HG02885 (cell line): ENCODE measurements around the gene GASK1A.
A peak's percentile ranks its signal among the peaks of the same experiment; 100 is the strongest.
"Not testable (repeated sequence)": the region's sequence is repeated elsewhere in the genome, so short reads cannot be mapped to it uniquely, and the experiment has no call there.

ENCODE experiments used
- ATAC-seq: cut with Tn5 transposase; IDR thresholded peaks from one replicate; pipeline ENCODE4 v1.9.1; 2021; ENCODE audit warnings: mild to moderate bottlenecking; ENCODE audit not compliant: unreplicated experiment, poor library complexity

Gene GASK1A

GRCh38 chr3:42979044-42979972 lies at the start of gene GASK1A:
TSS of gene GASK1A (plus strand) at chr3:42979311. CDS start at chr3:42979643, 332 bp downstream.
- no peak for ATAC-seq

DNA sequence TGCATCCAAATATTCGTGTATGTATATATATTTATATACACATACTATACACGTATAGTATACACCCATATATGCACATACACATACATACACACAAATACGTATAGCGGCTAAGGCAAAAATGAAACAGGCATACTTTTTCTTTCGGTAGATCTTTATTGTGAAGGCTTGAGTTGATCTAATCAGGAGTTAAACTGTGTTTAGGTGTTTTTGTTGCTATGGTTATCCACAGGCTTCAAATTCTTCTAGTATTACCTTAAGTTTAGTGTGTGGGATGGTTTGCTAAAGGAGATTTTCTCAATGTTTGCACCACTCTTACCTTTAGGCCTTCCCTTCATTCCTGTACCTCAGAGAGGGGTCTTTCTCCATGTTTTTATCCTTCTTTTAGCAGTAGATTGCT lies 45.0 kb upstream of the GASK1A start:
- ATAC-seq, result no peak

- no peak for ATAC-seq
Observed at GRCh38 chr3:42934910-42935309, 44.2 kb upstream of the GASK1A start.

- no peak for ATAC-seq
Observed at GRCh38 chr3:42935472-42935871, 43.6 kb upstream of the GASK1A start.

DNA sequence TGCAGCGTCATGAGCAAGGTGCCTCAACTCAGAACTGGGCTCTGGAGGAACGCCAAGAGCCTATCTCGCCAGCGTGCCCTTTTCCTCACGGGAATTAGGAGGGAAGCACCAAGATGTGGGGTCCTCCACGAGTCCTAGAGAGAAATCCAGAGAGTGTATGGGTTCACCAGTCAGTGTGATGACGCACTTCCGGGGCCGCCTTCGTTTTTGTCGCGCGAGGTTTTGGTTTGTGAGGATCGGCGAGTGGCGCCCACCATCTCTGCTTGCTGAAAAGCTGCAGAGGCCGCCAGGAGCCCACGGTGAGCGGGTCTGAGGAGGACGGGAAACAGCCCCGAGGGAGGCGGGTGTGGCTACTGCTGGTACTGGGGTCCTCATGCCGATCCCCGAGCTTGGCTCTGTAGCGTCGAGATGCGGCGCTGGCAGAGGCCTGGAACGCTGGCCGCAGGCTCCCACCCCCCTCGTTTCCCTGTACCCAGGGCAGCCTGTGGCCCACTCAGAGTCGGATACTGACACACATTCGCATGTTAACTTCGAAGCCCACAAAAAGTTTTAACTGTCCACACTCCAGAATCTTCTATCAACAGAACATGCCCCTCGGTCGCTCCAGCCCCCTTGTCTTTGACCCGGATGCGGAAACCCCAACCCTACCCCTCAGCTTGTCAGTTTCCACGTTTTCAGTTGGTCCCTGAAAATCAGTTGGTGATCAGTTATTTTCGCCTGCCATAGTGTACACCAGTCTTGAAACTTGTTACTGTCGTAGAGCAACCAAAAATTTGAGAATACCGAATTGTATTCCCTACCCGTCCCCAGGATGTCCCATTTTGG lies 42.7 kb upstream of the GASK1A start:
- ATAC-seq, result no peak

GRCh38 chr3:42937334-42937733 lies 41.8 kb upstream of the GASK1A start:
- ATAC-seq, result no peak

GRCh38 chr3:42942693-42943092 lies 36.4 kb upstream of the GASK1A start:
- no peak for ATAC-seq

DNA sequence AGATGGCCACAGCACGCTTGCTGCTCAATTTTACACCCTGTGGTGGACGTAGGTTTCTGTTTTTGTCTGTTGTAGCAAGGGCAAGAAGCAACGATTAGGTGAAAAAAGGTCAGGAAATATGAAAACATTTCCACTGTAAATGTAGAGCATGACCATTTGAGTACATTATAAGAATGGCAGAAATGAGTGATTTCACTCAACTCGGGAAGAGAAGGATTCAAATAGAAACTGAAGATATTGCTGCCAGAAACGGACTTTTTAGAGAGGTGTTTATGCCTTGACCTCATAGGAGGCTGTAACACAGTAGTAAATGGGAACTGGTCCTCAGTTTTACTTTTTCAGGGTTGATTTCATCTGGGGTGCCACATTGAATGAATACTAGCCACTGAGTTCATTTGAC lies 33.1 kb upstream of the GASK1A start:
- peak; percentile 48 for ATAC-seq

DNA sequence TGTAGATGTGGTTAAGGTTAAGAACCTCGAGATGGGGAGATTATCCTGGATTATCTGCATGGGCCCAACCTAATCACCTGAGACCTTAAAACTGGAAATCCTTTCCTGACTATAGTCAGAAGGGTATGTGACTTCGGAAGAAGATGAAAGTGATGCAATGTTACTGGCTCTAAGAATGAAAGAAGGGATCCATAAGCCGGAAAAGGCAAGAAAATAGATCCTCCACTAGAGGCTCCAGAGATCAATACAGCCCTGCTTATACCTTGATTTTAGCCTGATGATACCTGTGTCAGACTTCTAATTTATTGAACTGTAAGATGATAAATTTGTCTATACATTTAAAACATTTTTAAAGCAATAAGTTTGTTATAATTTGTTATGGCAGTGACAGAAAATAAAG lies 21.5 kb upstream of the GASK1A start:
- no peak for ATAC-seq

- no peak for ATAC-seq
Observed at GRCh38 chr3:42960282-42960681, 18.8 kb upstream of the GASK1A start.

DNA sequence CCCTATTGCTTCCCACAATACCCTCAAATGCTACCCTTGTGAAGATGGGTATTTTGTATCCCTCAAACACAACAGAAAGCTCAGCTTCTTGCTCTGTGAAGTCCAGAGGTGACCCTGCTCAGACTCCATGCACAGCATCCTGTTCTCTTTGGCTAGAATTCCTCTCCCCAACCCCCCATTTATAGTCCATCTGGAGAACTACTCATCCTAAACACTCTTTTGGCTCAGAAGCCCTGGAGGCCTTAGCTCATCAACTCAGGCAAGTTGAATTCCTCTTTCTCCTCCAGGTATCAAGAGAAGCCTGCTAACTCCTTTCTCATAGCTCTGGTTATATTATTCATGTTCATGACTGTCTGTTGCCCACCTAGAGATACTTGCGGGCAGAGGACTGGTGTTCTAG lies 18.3 kb upstream of the GASK1A start:
- ATAC-seq, result no peak

- no peak for ATAC-seq
Observed at GRCh38 chr3:42961633-42962032, 17.5 kb upstream of the GASK1A start.

DNA sequence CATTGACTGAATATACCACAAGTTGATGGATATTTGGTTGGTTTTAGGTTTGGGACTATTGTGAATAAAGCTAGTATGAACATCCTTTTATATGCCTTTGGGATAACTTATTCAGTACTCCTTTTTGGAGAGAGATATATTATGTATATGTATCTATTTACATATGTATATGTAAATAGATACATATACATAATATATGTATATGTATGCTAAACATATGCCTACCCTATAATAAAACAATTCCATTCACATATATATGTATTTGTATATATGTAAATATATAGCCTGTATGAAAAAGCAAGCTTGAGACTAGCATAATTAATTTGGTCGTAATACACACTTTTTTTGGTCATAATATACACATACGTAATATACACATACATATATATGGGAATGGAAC lies 15.8 kb upstream of the GASK1A start:
- no peak for ATAC-seq

DNA sequence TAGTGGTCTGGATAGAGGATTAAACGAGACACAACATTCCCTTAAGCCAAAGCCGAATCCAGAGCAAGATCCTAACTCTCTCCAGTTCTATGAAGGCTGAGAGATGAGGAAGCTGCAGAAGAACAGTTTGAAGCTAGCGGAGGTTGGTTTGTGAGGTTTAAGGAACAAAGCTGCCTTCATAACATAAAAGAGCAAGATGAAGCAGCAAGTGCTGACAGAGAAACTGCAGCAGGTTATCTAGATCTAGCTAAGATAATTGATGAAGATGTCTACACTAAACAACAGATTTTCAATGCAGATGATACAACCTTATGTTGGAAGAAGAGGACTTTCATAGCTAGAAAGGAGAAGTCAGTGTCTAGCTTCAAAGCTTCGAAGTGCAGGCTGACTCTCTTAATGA lies 14.8 kb upstream of the GASK1A start:
- no peak for ATAC-seq

DNA sequence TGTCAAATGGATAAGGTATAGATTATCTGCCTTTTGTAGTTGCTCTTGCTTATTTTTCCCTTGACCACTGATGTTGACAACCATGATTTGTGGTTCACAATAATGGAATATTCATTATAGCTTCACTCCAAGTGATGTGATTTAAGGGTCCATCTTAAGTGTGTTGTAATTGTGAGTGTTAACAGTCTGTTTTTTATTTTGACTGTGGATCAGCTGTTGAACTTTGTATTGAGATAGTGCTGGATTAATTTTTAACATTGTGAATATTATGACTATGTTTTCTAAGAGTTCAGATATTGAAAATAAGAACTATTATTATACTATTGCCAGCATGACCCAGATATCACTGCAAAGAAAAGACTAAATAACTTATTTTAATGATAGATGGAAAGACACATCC lies 8.6 kb upstream of the GASK1A start:
- ATAC-seq, result no peak

DNA sequence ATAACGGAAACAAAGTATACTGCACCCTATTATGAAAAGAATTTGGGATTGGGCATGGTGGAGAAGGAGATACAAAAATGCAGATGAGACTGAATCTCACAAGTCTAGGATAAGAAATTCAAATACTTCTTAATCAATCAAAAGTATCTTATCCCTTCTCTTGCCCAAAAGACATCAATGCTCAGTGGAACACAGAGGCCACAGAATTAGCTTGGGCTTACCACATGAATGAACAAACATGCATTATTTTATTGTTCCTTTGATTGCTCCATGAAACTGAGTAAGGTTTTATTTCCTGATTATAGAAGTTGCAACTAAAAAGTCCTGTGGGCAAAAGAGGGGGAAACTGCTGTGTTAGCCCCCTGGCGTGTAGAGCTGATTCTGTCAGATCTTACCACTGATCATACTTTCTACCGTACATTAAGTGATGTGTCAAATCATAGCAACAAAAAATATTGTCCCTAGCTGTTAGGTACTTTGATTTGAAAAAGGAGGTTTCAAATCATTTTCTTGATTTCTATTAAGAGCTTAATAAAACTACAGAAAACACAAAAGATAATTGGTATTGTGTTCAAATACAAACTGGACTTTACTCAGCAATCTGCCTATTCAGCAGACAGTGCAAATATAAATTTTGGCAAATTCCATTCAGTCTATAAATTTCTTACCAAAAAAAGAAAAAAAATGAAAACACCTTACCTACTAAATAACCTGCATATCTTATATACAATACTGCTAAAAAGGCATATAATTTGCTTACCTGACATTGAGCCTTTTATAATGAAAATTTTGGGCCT lies 7.9 kb upstream of the GASK1A start:
- ATAC-seq, result no peak

- not testable (repeated sequence) for ATAC-seq
Observed at GRCh38 chr3:42974906-42975305, 4.2 kb upstream of the GASK1A start.

DNA sequence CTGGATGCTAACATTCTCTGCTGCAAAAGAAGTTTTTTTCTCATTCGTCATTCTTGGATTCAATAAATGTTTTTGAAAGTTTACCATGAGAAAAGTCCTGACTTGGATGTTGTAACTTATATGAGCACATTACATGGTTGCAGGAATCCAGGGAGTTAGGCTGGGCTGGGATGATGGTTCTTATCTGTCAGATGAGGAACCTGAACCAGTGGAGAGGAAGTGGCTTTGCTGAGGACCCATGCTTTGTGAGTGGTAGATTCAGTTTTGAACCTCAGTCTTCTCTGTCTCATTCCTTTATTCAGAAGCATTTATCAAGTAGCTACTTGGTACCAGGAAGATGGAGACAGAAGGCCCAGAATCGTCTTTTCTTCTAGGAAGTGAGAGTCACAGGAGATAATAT lies 3.7 kb upstream of the GASK1A start:
- ATAC-seq, result no peak

GRCh38 chr3:42975955-42976354 lies 3.2 kb upstream of the GASK1A start:
- no peak for ATAC-seq

GRCh38 chr3:42980209-42980608 lies 1.1 kb downstream of the GASK1A start:
- ATAC-seq, result no peak

DNA sequence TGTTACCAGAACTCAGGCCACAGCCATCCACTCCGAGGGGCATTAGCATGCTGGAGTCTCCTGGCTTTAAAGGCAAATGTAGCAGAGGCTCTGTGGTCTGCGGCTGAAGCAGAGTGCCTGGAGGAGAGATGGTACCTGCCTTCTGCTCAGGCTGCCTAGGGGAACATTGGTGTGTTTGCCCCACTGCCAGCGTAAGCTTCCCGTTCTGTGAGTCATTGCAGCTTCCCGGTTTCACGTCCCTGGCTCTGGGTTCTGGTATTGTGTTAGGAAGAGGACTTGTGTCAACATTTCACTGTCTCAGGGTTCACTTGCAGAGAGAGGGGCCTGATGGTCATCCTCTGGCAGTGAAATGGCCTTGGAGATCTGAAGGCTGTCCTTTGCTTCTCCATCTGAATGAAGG lies 1.8 kb downstream of the GASK1A start:
- no peak for ATAC-seq
